SK-N-SH (cell line): ENCODE measurements around the gene SWI5. TPM values are rescaled to one million over a fixed set of nuclear protein-coding genes. Genes with fewer than 3 reads are reported as not detected.
A peak's percentile ranks its signal among the peaks of the same experiment; 100 is the strongest.

Source experiments
- CTCF ChIA-PET: fragments of 300-600, 350-600 bp; formaldehyde crosslinking; extraction: SDS; loops from one replicate; lab custom pipeline; 2021; lab: Yijun Ruan, JAX
- POLR2A ChIA-PET: fragments of 350-600 bp; sonication (Branson Sonifier 250); formaldehyde crosslinking; extraction: SDS; loops from one replicate; lab custom pipeline; 2020; ENCODE audit warnings: antibody characterized with exemption, inconsistent platforms; lab: Yijun Ruan, JAX
- DNase-seq: peaks from one replicate; pipeline ENCODE4 v3.0.0; 2012
- H2AFZ ChIP-seq: fragments of 200-600 bp; sonication (generic); 2 replicates; pipeline ENCODE4 v1.8.1; 2016; ENCODE audit warnings: antibody characterized with exemption, mild to moderate bottlenecking, low read depth
- H3F3A ChIP-seq: fragments of 200-600 bp; sonication (generic); replicated peaks from 2 replicates; pipeline ENCODE3; 2016; ENCODE audit warnings: antibody characterized with exemption, mild to moderate bottlenecking; ENCODE audit not compliant: insufficient read depth
- H3K27ac ChIP-seq, 2 experiments: fragments of 200-500 bp in 1 of 2; fragments of 200-600 bp in 1 of 2; sonication (Bioruptor generic) in 1 of 2; sonication (generic), shearing (Covaris generic) in 1 of 2; 2 replicates each; pipeline versions ENCODE4 v1.5.1 to v1.6.1; 2014 to 2016; ENCODE audit warnings: low read depth in 2 of 2, inconsistent platforms in 1 of 2, low read length in 1 of 2, mild to moderate bottlenecking in 1 of 2, mixed read lengths in 1 of 2
- H3K27me3 ChIP-seq: fragments of 200-600 bp; sonication (generic), shearing (Covaris generic); 2 replicates; pipeline ENCODE4 v1.6.1; 2016; ENCODE audit warnings: mixed run types; ENCODE audit not compliant: insufficient read depth
- H3K36me3 ChIP-seq, 2 experiments: fragments of 200-500 bp in 1 of 2; fragments of 200-600 bp in 1 of 2; sonication (Bioruptor generic) in 1 of 2; sonication (generic) in 1 of 2; replicated peaks in 1 of 2; 2 replicates each; pipeline versions ENCODE3 to v1.5.1; 2014 to 2016; ENCODE audit warnings: low read length in 1 of 2, mild to moderate bottlenecking in 1 of 2; ENCODE audit not compliant: insufficient read depth in 2 of 2, control insufficient read depth in 1 of 2
- H3K4me1 ChIP-seq, 2 experiments: fragments of 200-500 bp in 1 of 2; fragments of 200-600 bp in 1 of 2; sonication (Bioruptor generic) in 1 of 2; sonication (generic), shearing (Covaris generic) in 1 of 2; 2 replicates each; pipeline versions ENCODE4 v1.5.1 to v1.6.1; 2014 to 2016; ENCODE audit warnings: low read depth in 1 of 2, low read length in 1 of 2, mixed run types in 1 of 2; ENCODE audit not compliant: insufficient read depth in 2 of 2, control insufficient read depth in 1 of 2
- H3K4me2 ChIP-seq: fragments of 200-600 bp; sonication (generic), shearing (Covaris generic); 2 replicates; pipeline ENCODE4 v1.6.1; 2017; ENCODE audit warnings: mixed run types
- H3K4me3 ChIP-seq, 2 experiments: fragments of 200-500 bp in 1 of 2; fragments of 200-600 bp in 1 of 2; sonication (Bioruptor generic) in 1 of 2; sonication (generic), shearing (Covaris generic) in 1 of 2; 2 replicates each; pipeline versions ENCODE4 v1.5.1 to v1.8.1; 2014 to 2016; ENCODE audit warnings: low read depth in 2 of 2, inconsistent platforms in 1 of 2, low read length in 1 of 2, mild to moderate bottlenecking in 1 of 2, mixed read lengths in 1 of 2, moderate library complexity in 1 of 2
- H3K79me2 ChIP-seq: fragments of 200-600 bp; sonication (generic); 2 replicates; pipeline ENCODE4 v1.8.1; 2017; ENCODE audit warnings: mild to moderate bottlenecking; ENCODE audit not compliant: insufficient read depth
- H3K9ac ChIP-seq: fragments of 200-600 bp; sonication (generic); 2 replicates; pipeline ENCODE4 v1.6.1; 2017; ENCODE audit warnings: mixed run types
- H3K9me2 ChIP-seq: fragments of 200-600 bp; sonication (generic); 2 replicates; pipeline ENCODE4 v1.6.1; 2017; ENCODE audit warnings: mixed run types
- H3K9me3 ChIP-seq: fragments of 200-600 bp; sonication (generic); 2 replicates; pipeline ENCODE4 v1.6.1; 2017; ENCODE audit warnings: mixed run types, mild to moderate bottlenecking, moderate library complexity
- H4K20me1 ChIP-seq: fragments of 200-600 bp; sonication (generic); 2 replicates; pipeline ENCODE4 v1.6.1; 2017; ENCODE audit warnings: mild to moderate bottlenecking, mixed run types; ENCODE audit not compliant: insufficient read depth
- CHD2 ChIP-seq: fragments of 150-350 bp; IDR thresholded peaks from 2 replicates; pipeline ENCODE4 v1.6.1; 2018; ENCODE audit warnings: low read length; ENCODE audit not compliant: partially characterized antibody
- ELF1 ChIP-seq: IDR thresholded peaks from 2 replicates; pipeline ENCODE4 v1.4.0; 2012
- EP300 ChIP-seq, 2 experiments: IDR thresholded peaks; 2 replicates each; pipeline versions ENCODE4 v1.4.0 to v1.6.1; 2012; ENCODE audit warnings: borderline replicate concordance in 1 of 2, low read depth in 1 of 2, low read length in 1 of 2
- EZH2phosphoT487 ChIP-seq: fragments of 200-600 bp; sonication (generic); IDR thresholded peaks from 2 replicates; pipeline ENCODE4 v1.6.1; 2017; ENCODE audit warnings: low read depth, mixed run types, mild to moderate bottlenecking, antibody characterized with exemption, moderate library complexity, borderline replicate concordance
- FOSL2 ChIP-seq: IDR thresholded peaks from 2 replicates; pipeline ENCODE4 v1.4.0; 2012; ENCODE audit warnings: low read depth, mild to moderate bottlenecking, moderate library complexity, borderline replicate concordance
- FOXM1 ChIP-seq: IDR thresholded peaks from 2 replicates; pipeline ENCODE4 v1.4.0; 2012; ENCODE audit warnings: low read depth, mild to moderate bottlenecking
- GABPA ChIP-seq: IDR thresholded peaks from 2 replicates; pipeline ENCODE4 v1.4.0; 2012; ENCODE audit warnings: low read depth, mild to moderate bottlenecking
- NFIC ChIP-seq: IDR thresholded peaks from 2 replicates; pipeline ENCODE4 v1.4.0; 2012; ENCODE audit warnings: borderline replicate concordance
- NRF1 ChIP-seq: IDR thresholded peaks from 2 replicates; pipeline ENCODE4 v1.6.1; 2012; ENCODE audit warnings: low read depth, mild to moderate bottlenecking, low read length
- PBX3 ChIP-seq: IDR thresholded peaks from 2 replicates; pipeline ENCODE4; 2012
- POLR2AphosphoS5 ChIP-seq: IDR thresholded peaks from 2 replicates; pipeline ENCODE4 v1.6.1; 2012; ENCODE audit warnings: low read depth, low read length
- RAD21 ChIP-seq: IDR thresholded peaks from 2 replicates; pipeline ENCODE4 v1.6.1; 2012; ENCODE audit warnings: mild to moderate bottlenecking, low read length
- RFX5 ChIP-seq: IDR thresholded peaks from 2 replicates; pipeline ENCODE4 v1.6.1; 2012; ENCODE audit warnings: mild to moderate bottlenecking, improper control_type of control experiment, low read length
- SIN3A ChIP-seq: IDR thresholded peaks from 2 replicates; pipeline ENCODE4 v1.6.1; 2012; ENCODE audit warnings: low read depth, mild to moderate bottlenecking, low read length, moderate library complexity, borderline replicate concordance
- SMC3 ChIP-seq: IDR thresholded peaks from 2 replicates; pipeline ENCODE4 v1.6.1; 2012; ENCODE audit warnings: low read depth, low read length, improper control_type of control experiment
- TAF1 ChIP-seq: IDR thresholded peaks from 2 replicates; pipeline ENCODE4 v1.6.1; 2012; ENCODE audit warnings: low read depth, mild to moderate bottlenecking, low read length, moderate library complexity, borderline replicate concordance
- TEAD4 ChIP-seq: IDR thresholded peaks from 2 replicates; pipeline ENCODE4 v1.4.0; 2012; ENCODE audit warnings: mild to moderate bottlenecking, borderline replicate concordance; ENCODE audit not compliant: insufficient read depth
- YY1 ChIP-seq: IDR thresholded peaks from 2 replicates; pipeline ENCODE4 v1.4.0; 2012; ENCODE audit warnings: low read depth, mild to moderate bottlenecking
- WGBS: methylation state at CpG from one replicate; pipeline ENCODE4 v1.1.6; 2017; ENCODE audit warnings: low lambda C conversion rate; 5-methylcytosine and 5-hydroxymethylcytosine counted together
- polyA plus RNA-seq, 3 experiments: library from polyadenylated mRNA; depleted of rRNA; stranded (reverse); fragments of >200 nt; gene quantifications; 2 replicates each; pipeline ENCODE4 v1.2.3, GENCODE V29; 2012
- TF ChIP-seq, protein P1 (sequence below): IDR thresholded peaks from 2 replicates; pipeline ENCODE4 v1.4.0; 2012; ENCODE audit warnings: low read depth
- TF ChIP-seq, protein P2 (sequence below): fragments of 200-600 bp; sonication (generic); IDR thresholded peaks from 2 replicates; pipeline ENCODE4 v1.6.1; 2017; ENCODE audit warnings: antibody characterized with exemption, mild to moderate bottlenecking, moderate library complexity

Gene SWI5
- polyA plus RNA-seq, 1 of the 3 experiments (the other 2 are of a cell fraction): 84.1 TPM

- H3K4me3 ChIP-seq: no peak overlapping the region
- DNase-seq: no peak
- ChIA-PET CTCF (interaction anchor here (1.3 to 2.9 kb wide), 7 partner anchors 9 to 158 kb away, joined by 4 to 18 read pairs (median 8); partner anchors contain the start of gene CIZ1), POLR2A (interaction anchor here (1.5 kb wide), 1 partner anchor 9 kb away, joined by 7 read pairs; no protein-coding TSS in a partner anchor)
- H3K4me2 ChIP-seq: no peak overlapping the region
- H3K36me3 ChIP-seq: peaks cover 13 to 27% of the 10 kb centered on the region in 2 experiments
- no peaks in the 10 kb centered on the region for H4K20me1 ChIP-seq
- H3K9ac ChIP-seq: no peak overlapping the region
- peaks cover 0 to 4% of the 10 kb centered on the region in 2 experiments; a peak in 1 of 4 replicates for H3K4me1 ChIP-seq
- 95% methylated on average over 20 of the region's 20 CpGs for WGBS
- no peaks in the 10 kb centered on the region for H3K9me3 ChIP-seq
- peaks cover 18% of the 10 kb centered on the region for H3F3A ChIP-seq
- no peak overlapping the region; a peak in 1 of 4 replicates for H3K27ac ChIP-seq
- no peaks in the 10 kb centered on the region for H3K79me2 ChIP-seq
- no peak overlapping the region for H2AFZ ChIP-seq
- no peaks in the 10 kb centered on the region for H3K9me2 ChIP-seq
- TF ChIP-seq CHD2 (no peak), EZH2phosphoT487 (no peak), YY1 (no peak), SIN3A (no peak), FOXM1 (no peak), RAD21 (no peak), ELF1 (no peak), GABPA (no peak), NFIC (no peak)
- TF ChIP-seq, protein P1, sequence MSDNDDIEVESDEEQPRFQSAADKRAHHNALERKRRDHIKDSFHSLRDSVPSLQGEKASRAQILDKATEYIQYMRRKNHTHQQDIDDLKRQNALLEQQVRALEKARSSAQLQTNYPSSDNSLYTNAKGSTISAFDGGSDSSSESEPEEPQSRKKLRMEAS: no peak
- TF ChIP-seq, all 33 proteins: peak for 0
- H3K27me3 ChIP-seq: no peaks in the 10 kb centered on the region
Observed at GRCh38 chr9:128254362-128254761, 21.7 kb upstream of the SWI5 start.

- Histone ChIP-seq H2AFZ (no peak overlapping the region), H3K9me2 (no peaks in the 10 kb centered on the region), H3K4me1 (peaks cover 0 to 4% of the 10 kb centered on the region in 2 experiments; a peak in 1 of 4 replicates), H3F3A (peaks cover 25% of the 10 kb centered on the region), H3K27me3 (no peaks in the 10 kb centered on the region), H3K4me2 (no peak overlapping the region), H3K9me3 (no peaks in the 10 kb centered on the region), H4K20me1 (no peaks in the 10 kb centered on the region), H3K79me2 (no peaks in the 10 kb centered on the region), H3K4me3 (no peak overlapping the region), H3K27ac (peak overlapping the region in 1 of 2 experiments; percentile 40; a peak in 1 of 4 replicates), H3K9ac (no peak overlapping the region), H3K36me3 (peaks cover 18 to 34% of the 10 kb centered on the region in 2 experiments)
- 68% methylated on average over 12 of the region's 18 CpGs for WGBS
- ChIA-PET POLR2A (interaction anchor here (0.6 to 1.5 kb wide), 2 partner anchors 9 to 32 kb away, joined by 3 to 7 read pairs; no protein-coding TSS in a partner anchor), CTCF (interaction anchor here (0.6 to 2.9 kb wide), 28 partner anchors 8 to 187 kb away, joined by 3 to 18 read pairs (median 4); partner anchors contain the start of genes CIZ1, GOLGA2 and SWI5)
- peak; percentile 93 for DNase-seq
- TF ChIP-seq FOSL2 (no peak), SIN3A (no peak), YY1 (no peak), EP300 (IDR thresholded peaks at IDR 0.05; ENCODE audit: borderline replicate concordance in 1 of 2, low read depth in 1 of 2, low read length in 1 of 2) (no peak), NRF1 (no peak), TAF1 (no peak), TEAD4 (no peak), POLR2AphosphoS5 (peak; percentile 12; the same call in 1 of the 2 replicates), ELF1 (no peak), PBX3 (no peak), RFX5 (no peak), SMC3 (peak; percentile 43; the same call in 1 of the 2 replicates)
- TF ChIP-seq, protein P2, sequence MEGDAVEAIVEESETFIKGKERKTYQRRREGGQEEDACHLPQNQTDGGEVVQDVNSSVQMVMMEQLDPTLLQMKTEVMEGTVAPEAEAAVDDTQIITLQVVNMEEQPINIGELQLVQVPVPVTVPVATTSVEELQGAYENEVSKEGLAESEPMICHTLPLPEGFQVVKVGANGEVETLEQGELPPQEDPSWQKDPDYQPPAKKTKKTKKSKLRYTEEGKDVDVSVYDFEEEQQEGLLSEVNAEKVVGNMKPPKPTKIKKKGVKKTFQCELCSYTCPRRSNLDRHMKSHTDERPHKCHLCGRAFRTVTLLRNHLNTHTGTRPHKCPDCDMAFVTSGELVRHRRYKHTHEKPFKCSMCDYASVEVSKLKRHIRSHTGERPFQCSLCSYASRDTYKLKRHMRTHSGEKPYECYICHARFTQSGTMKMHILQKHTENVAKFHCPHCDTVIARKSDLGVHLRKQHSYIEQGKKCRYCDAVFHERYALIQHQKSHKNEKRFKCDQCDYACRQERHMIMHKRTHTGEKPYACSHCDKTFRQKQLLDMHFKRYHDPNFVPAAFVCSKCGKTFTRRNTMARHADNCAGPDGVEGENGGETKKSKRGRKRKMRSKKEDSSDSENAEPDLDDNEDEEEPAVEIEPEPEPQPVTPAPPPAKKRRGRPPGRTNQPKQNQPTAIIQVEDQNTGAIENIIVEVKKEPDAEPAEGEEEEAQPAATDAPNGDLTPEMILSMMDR: peak; percentile 87
- TF ChIP-seq, protein P1: no peak
Observed at GRCh38 chr9:128254855-128255759, 21.0 kb upstream of the SWI5 start.
